Stimulated activated CD4-positive, alpha-beta T cell treated with anti-CD3 and anti-CD28 coated beads, Interleukin-1b, Interleukin-23, amount 100 ng/mL, for 4 hours (primary cell): ENCODE data around the gene TRRAP.

Source experiments
- DNase-seq, 2 donors: peaks; one replicate each; pipeline ENCODE4 v3.0.0-alpha.2; 2020; ENCODE audit warnings: low read depth in 2 of 2

The TRRAP gene

DNA sequence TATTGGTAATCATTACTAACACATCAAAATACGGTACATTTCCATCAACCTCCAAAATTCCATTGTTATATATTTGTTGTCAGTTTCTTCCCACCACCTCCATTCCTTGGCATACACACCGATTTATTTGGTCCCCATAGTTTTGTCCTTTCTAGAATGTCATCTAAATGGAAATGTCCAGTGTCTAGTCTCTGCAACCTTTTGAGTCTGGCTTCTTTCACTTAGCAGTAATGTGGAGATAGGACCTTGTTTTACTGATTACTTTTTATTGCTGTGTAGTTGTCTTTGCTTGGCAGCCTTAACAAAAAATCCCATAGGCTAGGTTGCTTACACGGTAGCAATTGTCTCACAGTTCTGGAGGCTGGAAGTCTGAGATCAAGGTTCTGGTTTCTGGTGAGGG is 22.5 kb downstream of the TRRAP start:
- no peak for DNase-seq

DNA sequence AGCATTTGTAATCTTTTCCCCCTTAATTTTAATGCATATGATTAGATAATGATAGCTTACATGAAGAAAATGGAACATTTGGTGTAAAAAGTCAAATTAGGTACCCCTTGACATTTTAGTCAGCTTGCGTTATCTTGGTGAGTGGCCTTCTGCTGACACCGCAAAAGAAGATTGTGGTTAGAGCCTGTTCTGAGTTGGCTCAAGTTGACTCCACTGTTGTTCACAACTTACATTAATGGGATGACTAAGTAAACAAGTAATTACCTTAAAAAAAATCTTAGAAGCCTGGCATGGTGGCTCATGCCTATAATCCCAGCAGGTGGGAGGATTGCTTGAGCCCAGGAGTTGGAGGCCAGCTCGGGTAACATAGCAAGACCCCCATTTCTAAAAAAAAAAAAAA is 24.2 kb downstream of the TRRAP start:
- DNase-seq, result no peak

DNA sequence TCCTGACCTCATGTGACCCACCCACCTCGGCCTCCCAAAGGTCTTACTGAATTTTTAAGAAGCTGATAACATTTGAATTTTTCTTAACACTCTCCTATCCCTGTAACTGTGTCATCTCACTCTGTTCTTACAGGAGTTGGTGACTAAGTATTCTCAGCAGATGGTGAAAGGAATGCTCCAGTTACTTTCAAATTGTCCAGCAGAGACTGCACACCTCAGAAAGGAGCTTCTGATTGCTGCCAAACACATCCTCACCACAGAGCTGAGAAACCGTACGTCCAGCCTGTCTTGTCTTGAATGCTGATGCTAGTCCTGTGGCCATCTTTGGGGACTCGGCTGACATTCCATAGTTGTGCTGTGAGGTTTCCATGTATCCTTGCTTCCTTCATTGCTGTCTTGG is 24.9 kb downstream of the TRRAP start:
- DNase-seq, result no peak

DNA sequence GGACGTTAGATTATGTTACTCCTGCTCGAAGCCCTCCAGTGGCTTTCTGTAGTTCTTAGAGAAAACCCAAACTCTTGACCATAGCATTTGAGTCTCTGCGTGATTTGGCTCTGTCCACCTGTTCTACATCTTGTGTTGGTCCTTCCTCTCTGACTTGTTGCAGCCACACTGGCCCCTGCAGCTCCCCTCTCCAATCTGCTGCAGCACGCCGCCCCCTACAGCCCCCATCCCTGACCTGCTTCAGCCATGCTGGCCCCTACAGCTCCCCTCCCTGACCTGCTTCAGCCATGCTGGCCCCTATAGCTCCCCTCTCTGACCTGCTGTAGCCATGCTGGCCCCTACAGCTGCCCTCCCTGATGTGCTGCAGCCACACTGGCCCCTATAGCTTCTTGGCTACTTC is 29.2 kb downstream of the TRRAP start:
- DNase-seq, result no peak

DNA sequence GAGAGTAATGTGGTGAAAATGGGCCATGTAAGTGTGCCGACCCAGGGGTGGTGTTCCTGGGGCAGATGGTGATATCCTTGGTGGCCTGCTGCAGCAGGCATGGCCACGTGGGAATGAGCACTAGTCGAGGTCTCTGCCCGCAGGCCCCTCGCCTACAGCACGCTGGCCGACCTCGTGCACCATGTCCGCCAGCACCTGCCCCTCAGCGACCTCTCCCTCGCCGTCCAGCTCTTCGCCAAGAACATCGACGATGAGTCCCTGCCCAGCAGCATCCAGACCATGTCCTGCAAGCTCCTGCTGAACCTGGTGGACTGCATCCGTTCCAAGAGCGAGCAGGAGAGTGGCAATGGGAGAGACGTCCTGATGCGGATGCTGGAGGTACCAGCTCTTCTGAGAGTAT is 30.3 kb downstream of the TRRAP start:
- DNase-seq, result no peak

DNA sequence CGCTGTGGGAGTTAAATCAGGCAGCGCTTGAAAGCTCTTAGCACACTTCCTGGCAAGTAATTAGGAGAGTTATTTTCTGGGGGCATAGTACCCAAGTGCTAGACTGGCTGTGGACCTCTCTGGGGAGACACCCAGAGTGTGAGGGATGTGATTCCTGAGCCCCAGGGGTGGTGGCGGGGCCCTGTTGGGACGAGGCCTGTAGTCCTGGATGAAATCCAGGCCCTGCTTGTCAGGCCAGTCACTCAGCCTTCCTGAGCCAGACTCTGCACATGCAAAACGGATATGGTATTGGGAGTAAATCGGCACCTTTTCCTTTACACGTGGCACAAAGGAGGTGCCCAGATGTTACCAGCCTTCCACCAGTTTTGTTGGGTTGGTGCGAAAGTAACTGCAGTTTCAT is 31.2 kb downstream of the TRRAP start:
- no peak for DNase-seq

DNA sequence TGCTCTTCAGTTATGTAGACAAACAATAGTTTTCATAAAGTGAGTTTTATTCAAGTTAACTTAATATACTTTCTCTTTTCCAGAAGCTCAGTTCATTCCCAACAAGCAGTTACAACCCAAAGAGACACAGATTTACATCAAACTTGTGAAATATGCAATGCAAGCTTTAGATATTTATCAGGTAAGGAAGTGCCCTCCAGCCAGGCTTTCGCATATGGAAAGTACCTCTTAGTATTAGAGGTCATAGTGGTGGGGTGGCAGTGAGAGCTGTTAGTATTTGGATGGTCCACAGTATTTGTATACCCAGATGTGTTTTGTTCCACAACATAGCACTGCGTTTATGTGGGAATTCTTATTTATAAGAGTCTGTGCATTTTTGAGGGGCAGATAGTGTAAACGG is 32.1 kb downstream of the TRRAP start:
- no peak for DNase-seq

DNA sequence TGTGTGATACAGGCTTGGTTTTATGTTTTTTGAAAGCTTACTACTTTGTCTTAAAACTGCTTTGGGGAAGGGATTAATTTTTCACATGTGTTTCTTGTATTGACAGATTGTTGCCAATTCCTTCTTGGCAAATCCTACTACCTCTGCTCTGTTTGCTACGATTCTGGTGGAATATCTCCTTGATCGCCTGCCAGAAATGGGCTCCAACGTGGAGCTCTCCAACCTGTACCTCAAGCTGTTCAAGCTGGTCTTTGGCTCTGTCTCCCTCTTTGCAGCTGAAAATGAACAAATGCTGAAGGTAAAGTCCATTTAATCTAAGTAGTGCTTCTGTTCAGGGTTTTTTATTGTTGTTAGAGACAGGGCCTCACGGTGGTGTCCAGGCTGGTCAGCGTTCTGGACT is 33.6 kb downstream of the TRRAP start:
- no peak for DNase-seq

DNA sequence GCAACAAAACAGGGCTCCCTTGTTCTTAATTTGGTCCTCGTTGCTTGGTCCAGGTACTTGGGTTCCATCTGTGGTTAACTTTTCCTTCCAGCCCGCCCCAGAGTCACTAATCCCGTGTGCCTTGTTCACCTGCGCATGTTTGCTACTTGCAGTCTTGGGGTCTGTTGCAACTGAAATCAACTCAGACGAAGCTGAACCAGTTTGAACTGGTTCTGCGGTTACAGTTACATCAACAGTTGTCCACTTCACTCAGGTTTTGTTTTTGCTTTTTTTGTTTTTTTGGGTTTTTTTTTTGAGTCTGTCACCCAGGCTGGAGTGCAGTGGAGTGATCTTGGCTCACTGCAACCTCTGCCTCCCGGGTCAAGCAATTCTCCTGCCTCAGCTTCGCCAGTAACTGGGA is 34.7 kb downstream of the TRRAP start:
- DNase-seq, result no peak

DNA sequence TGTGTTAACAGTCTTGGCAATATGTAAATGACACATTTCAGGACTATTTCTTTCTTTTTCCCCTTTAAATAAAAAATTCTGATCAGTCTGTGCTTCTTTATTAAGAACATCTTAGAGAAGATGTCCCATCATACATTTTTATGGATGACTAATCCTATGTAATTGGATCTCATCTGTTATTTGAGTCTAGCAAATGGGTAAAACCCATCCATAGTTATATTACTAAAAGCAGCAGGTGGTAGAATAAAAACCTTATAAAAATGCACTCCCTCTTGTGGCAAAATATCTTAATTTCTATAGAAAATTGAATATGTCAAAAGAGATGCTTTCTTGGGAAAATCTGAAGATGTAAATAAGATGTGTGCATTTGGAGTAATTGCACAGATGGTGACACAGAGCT is 35.3 kb downstream of the TRRAP start:
- no peak for DNase-seq

DNA sequence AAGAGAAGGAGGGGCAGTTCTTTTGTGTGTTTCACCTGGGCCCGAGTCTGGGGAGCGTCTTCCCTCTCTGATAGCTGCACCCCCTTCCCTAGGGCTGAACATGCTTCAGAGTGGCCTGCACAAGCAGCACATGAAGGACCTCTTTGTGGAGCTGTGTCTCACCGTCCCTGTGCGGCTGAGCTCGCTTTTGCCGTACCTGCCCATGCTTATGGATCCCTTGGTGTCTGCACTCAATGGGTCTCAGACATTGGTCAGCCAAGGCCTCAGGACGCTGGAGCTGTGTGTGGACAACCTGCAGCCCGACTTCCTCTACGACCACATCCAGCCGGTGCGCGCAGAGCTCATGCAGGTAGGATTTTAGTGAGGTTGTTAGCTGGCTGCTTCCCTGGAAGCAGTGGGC is 39.0 kb downstream of the TRRAP start:
- no peak for DNase-seq

DNA sequence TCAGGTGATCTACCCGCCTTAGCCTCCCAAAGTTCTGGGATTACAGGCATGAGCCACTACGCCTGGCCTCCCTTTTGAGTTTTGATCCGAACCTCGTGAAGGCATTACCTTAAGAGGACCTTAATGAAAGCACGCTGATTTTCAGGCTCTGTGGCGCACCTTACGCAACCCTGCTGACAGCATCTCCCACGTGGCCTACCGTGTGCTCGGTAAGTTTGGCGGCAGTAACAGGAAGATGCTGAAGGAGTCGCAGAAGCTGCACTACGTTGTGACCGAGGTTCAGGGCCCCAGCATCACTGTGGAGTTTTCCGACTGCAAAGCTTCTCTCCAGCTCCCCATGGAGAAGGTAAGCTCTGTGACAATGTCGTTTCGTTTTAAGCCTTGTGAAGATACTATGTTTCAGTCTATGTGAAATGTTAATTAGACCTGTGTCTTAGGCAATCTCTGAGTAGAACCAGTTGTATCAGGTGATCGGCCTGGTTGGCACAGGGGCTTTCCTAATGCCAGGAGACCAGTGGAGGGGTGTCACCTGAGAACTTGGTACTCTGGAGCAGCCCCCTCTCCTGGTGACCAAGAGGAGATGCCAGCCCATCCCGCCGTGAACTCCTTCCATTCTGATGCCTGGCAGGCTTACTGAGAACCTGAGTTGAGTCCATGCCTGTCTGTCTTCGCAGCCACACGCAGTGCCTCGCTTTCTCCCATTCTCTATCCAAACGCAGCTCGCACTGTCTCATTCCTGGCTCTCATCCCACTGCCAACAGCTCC is 43.5 kb downstream of the TRRAP start:
- DNase-seq, result no peak

DNA sequence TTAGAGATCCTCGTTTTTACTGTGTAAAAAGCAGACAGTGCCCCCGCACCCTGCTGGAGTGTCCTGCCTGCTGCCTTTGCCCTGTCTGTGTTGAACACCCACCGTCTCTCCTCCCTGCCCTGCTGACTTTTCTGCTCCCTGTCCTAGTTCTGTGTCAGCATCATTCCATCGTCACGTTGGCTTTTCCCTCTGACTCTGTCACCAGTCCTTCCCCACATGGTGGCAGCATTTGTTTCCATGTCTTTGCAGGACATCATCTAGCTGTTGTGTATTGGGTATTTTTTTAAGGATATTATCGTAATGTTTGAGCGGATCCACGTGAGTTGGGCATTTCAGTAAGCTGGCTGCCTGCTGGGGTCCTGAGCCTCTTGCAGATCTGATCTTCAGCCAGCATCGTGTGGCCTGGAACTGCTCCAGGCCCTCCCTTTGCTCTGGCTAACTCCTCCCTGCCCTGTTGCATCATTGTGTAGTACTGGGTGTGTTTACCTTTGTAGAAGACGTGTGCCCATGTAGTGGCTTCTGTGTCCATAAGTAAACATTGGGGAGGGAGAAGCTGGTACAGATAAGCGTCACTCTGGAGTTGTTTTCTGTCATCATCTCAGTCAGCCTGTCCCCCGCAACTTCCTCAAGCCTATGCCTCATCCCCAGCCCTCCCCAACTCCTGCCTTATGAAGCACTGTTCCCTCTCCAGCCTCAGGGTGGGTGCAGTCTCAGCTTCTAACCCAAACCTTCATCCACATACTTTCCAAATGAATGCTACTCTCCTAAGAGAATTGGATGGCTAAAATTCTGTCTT is 44.3 kb downstream of the TRRAP start:
- DNase-seq, result no peak

DNA sequence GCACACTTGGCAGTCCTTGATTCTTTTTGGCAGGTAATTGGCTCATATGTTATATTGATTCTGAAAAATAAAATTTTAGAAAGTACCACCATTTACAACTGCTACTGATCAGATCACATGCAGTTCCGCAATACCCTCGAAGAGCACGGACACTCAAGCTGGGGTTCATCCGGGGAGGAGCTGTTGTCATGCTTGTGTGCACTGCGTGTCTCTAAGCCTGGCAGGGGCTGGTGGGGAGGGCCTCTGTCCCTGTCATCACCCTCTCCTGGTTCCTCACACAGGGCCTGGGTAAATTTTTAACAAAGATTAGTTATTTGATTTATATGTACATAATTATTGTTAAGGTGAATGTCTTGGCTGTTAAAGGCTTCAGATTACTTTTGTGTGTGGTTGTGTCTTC is 45.2 kb downstream of the TRRAP start:
- no peak for DNase-seq

DNA sequence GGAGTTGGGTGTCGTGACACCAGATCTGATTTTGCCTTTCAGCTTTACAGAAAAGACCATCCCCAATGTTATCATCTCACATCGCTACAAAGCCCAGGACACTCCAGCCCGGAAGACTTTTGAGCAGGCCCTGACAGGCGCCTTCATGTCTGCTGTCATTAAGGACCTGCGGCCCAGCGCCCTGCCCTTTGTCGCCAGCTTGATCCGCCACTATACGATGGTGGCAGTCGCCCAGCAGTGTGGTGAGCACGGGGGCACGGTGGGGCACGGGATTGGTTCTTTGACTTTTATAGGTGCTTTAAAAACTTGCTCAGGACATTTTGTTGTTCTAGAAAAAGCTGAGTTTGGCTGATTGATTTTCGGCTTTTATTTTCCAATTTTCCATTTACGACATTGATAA is 48.8 kb downstream of the TRRAP start:
- no peak for DNase-seq

DNA sequence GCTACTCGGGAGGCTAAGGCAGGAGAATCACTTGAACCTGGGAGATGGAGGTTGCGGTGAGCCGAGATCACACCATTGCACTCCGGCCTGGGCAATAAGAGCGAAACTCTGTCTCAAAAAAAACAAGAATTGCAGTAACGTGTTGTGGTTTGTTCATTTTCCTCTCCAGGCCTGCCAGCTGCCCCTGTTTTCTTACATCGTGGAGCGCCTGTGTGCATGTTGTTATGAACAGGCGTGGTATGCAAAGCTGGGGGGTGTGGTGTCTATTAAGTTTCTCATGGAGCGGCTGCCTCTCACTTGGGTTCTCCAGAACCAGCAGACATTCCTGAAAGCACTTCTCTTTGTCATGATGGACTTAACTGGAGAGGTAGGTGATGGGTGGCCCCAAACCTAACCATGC is 52.1 kb downstream of the TRRAP start:
- DNase-seq, result no peak

DNA sequence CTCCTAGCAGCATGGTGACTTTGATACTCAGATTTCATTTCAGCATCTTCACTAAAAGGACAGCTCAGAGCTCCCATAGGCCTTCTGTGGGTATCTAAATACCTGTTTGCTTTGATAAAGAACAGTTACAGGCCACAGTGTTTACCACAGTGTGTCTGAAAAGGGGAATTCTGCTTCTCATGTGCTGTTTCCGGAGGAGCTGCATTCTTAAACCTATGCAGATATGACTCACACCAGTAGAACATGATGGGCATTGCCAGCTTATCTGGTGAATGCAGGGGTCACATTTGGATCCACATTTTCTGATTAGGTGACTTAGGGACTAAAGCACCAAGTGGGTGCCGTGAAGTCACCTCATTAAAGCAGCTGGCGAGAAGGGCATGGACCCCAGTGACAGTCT is 52.6 kb downstream of the TRRAP start:
- peak in 1 of 2 donors; percentile 3 for DNase-seq

DNA sequence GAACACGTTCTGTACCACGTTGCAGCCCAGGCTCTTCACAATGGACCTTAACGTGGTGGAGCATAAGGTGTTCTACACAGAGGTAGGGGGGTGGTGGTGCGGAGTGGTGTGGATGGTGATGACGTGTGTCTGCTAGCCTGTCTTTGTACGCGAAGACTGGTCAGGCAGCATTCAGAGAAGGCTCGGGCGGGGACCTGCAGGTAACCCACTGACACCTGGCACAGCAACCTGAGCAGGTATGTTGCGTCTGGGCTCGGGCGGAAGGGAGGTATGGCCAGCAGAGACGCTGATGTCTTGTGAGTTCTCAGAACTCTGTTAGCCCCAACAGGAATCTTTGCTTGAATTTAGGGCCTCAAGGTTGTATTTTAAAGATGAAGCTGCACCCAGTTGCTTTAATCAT is 55.0 kb downstream of the TRRAP start:
- no peak for DNase-seq

DNA sequence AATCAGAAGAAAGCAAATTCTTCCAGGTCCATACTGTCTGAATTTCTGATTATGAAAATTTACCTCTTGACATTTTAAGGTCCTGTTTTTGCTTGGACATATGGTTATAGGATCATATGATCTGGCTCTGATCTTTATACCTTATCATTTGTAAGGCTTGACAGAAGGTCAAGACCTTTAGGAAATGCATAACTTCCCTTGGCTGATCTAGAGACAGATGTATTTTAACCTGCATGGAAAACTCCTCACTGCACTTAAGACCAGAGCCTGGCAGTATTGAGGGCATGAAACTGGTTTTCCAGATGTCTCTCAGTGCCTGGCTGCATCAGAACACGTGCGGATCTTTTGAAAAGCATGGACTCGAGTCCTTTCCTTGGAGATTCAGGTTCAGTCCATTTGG is 55.9 kb downstream of the TRRAP start:
- no peak for DNase-seq

DNA sequence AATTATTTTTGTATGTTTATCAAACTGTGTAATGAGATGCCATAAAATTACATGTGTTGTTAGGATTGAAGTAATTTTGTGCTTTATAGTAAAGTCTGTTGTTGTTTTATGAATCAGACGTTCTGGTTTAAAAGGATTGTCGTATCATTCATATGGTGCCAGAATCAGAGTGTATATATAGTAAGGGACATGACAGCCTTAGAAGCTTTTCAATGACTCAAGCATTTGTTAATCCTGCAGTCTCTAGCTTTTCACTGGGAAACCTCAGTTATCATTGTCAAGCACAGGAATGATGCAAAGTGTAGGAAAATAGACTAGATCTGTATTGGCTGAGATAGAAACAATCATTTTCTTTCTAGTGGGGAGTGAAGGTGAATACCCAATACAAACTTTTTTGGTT is 57.5 kb downstream of the TRRAP start:
- no peak for DNase-seq

DNA sequence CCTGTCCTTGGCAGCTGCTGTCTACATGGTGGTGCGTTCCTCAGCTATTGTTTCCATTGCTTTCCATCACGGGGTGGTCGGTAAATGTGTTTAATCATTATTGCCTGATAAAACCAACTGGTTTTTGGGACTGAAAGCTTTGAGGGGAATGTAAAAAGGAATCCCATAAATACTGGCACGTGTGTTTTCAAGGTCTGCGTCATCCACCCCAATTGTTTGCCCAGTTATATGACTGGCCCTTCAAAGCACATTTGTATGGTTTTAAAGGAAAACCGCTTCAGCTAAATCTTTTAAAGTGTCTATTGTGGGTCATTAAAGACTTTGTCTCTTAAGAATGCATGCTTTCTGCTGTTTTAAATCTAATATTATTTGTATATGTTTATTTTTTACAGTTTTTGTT is 65.0 kb downstream of the TRRAP start:
- DNase-seq, result no peak

DNA sequence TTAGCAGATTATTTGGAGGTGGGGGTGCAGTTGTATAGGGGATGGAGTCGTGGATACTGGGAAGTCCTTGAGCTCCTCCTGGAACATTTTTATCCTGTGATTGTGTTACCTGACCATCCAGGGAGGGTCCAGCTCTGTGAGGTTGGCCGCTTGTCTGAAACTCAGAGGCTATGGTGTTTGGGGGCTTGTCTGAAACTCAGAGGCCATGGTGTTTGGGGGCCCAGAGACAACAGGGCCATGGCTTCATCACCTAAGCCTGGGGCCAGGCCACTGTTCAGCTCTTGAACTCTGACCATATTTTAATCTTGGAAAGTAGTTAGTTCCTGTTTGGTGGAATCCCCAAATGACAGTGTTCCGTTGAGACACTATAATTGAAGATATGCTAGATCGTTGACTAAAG is 66.1 kb downstream of the TRRAP start:
- no peak for DNase-seq

DNA sequence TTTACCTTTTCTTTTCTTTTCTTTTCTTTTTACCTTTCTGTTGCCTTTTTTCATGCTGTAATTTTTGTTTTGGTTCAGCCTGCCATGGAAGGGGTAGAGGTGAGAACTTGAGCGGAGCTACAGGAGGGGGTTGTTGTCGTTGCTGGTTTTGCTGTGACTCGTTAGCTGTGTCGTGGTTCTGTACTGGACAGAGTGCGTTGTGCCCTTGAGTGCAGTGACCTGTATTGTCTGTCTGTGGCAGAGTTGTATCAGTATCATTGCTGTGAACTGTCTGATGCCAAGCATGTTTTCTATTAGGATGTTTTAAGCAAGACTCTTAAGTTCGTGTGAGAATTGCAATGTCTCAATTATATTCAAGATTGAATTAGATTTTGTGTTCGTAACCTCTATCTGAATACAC is 67.5 kb downstream of the TRRAP start:
- no peak for DNase-seq

DNA sequence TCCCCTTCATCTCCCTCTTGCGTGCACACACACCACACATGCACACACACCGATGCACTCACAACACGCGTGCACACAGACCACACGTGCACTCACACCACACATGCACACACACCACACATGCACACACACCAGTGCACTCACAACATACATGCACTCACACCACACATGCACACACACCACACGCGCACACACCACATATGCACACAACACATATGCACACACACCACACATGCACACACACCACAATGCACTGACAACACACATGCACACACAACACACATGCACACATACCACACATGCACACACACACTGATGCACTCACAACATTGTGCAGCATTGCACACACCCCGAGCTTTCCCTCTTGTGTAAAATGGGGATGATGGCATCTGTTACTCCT is 68.1 kb downstream of the TRRAP start:
- DNase-seq, result no peak
